Keratinocyte (primary cell): ENCODE measurements around the gene PTGDS. TPM values are rescaled to one million over a fixed set of nuclear protein-coding genes. Genes with fewer than 3 reads are reported as not detected.

Experiments
- DNase-seq: peaks from one replicate; pipeline ENCODE4 v3.0.0-alpha.2; 2011; ENCODE audit warnings: low read depth, missing footprints, low spot score
- FAIRE-seq: peaks from 2 replicates; lab custom pipeline; 2011; peaks lifted over from hg19 to GRCh38; lab: Jason Lieb, UNC
- H2AFZ ChIP-seq: 2 replicates; pipeline ENCODE4 v1.6.0; 2012; ENCODE audit warnings: low read length, control low read depth, inconsistent platforms; ENCODE audit not compliant: control insufficient read depth
- H3K27ac ChIP-seq: 2 replicates; pipeline ENCODE4 v1.5.1; 2011; ENCODE audit warnings: low read length; ENCODE audit not compliant: control insufficient read depth, insufficient read depth
- H3K27me3 ChIP-seq: 3 replicates; pipeline ENCODE4 v1.6.0; 2011; ENCODE audit warnings: low read length; ENCODE audit not compliant: control insufficient read depth, insufficient read depth; ENCODE audit errors: extremely low read depth
- H3K36me3 ChIP-seq, 2 experiments: 2 replicates in 1 of 2; 3 replicates in 1 of 2; pipeline ENCODE4 v1.5.1; 2011; ENCODE audit warnings: low read length in 2 of 2, mild to moderate bottlenecking in 1 of 2; ENCODE audit not compliant: control insufficient read depth in 2 of 2, insufficient read depth in 2 of 2; ENCODE audit errors: extremely low read depth in 1 of 2
- H3K4me1 ChIP-seq: 3 replicates; pipeline ENCODE4 v1.5.1; 2011; ENCODE audit warnings: low read length; ENCODE audit not compliant: control insufficient read depth, insufficient read depth; ENCODE audit errors: extremely low read depth
- H3K4me2 ChIP-seq: 3 replicates; pipeline ENCODE4 v1.6.0; 2011; ENCODE audit warnings: low read depth, low read length; ENCODE audit not compliant: control insufficient read depth, insufficient read depth; ENCODE audit errors: extremely low read depth
- H3K4me3 ChIP-seq, 3 experiments: fragments of 200-600 bp in 1 of 3; sonication (generic) in 1 of 3; 2 replicates in 2 of 3; 3 replicates in 1 of 3; pipeline ENCODE4 v1.5.1; 2011 to 2016; ENCODE audit warnings: low read length in 3 of 3, mild to moderate bottlenecking in 3 of 3, control low read depth in 2 of 3, inconsistent platforms in 1 of 3, low read depth in 1 of 3, mixed read lengths in 1 of 3, mixed run types in 1 of 3, moderate library complexity in 1 of 3; ENCODE audit not compliant: control insufficient read depth in 2 of 3, insufficient read depth in 2 of 3; ENCODE audit errors: extremely low read depth in 1 of 3
- H3K79me2 ChIP-seq: 2 replicates; pipeline ENCODE4 v1.6.0; 2012; ENCODE audit warnings: low read length; ENCODE audit not compliant: control insufficient read depth, insufficient read depth
- H3K9ac ChIP-seq: 3 replicates; pipeline ENCODE4 v1.6.0; 2011; ENCODE audit warnings: low read length; ENCODE audit not compliant: control insufficient read depth, insufficient read depth; ENCODE audit errors: extremely low read depth
- H3K9me1 ChIP-seq: 3 replicates; pipeline ENCODE4 v1.6.0; 2011; ENCODE audit warnings: low read length; ENCODE audit not compliant: control insufficient read depth, insufficient read depth; ENCODE audit errors: extremely low read depth
- H3K9me3 ChIP-seq: 2 replicates; pipeline ENCODE4 v1.5.1; 2012; ENCODE audit warnings: low read depth, low read length; ENCODE audit not compliant: control insufficient read depth
- H4K20me1 ChIP-seq: 3 replicates; pipeline ENCODE4 v1.6.0; 2011; ENCODE audit warnings: low read length; ENCODE audit not compliant: control insufficient read depth, insufficient read depth; ENCODE audit errors: extremely low read depth
- CTCF ChIP-seq, 3 experiments: IDR thresholded peaks in 1 of 3; conservative IDR thresholded peaks in 1 of 3; optimal IDR thresholded peaks in 1 of 3; 2 replicates in 2 of 3; 3 replicates in 1 of 3; pipeline versions ENCODE3 to v1.5.1; 2011; ENCODE audit warnings: low read length in 3 of 3, mild to moderate bottlenecking in 3 of 3, moderate library complexity in 2 of 3, control low read depth in 1 of 3, inconsistent platforms in 1 of 3; ENCODE audit not compliant: insufficient read depth in 2 of 3; ENCODE audit errors: extremely low read depth in 1 of 3
- EZH2 ChIP-seq: IDR thresholded peaks from one replicate; pipeline ENCODE4 v1.6.1; 2012; ENCODE audit warnings: inconsistent platforms, mild to moderate bottlenecking, low read length, moderate library complexity
- dilution Hi-C: fragments of 300-500 bp; cut with MboI; formaldehyde crosslinking; loops from one replicate; pipeline ENCODE4 v1.7.0; 2020; ENCODE audit warnings: low sequenced_read_pairs; ENCODE audit not compliant: extremely low pct_ligation_motif_present
- polyA plus RNA-seq, 5 experiments: library from polyadenylated mRNA; depleted of rRNA in 3 of 5; stranded (reverse) in 3 of 5; stranded (forward) in 1 of 5; unstranded in 1 of 5; fragments of >200 nt; gene quantifications; 1 replicate in 1 of 5; 2 replicates in 3 of 5; 3 replicates in 1 of 5; pipeline versions ENCODE4 v1.2.1 to v1.2.3, GENCODE V29; 2011 to 2012; ENCODE audit warnings: missing spikeins in 2 of 5, low read depth in 1 of 5, low replicate concordance in 1 of 5

PTGDS gene
- polyA plus RNA-seq, 1 donor (not counting 4 experiments of a cell fraction or from before 2014, with no cell fraction given), result not detected

- no peak for FAIRE-seq
- Histone ChIP-seq H3K79me2 (no peaks in the 10 kb centered on the region), H4K20me1 (no peaks in the 10 kb centered on the region), H3K4me2 (no peak overlapping the region), H3K4me1 (peaks cover 7% of the 10 kb centered on the region), H2AFZ (no peak overlapping the region), H3K9me3 (no peaks in the 10 kb centered on the region), H3K27me3 (peaks cover 15% of the 10 kb centered on the region), H3K4me3 (no peak overlapping the region), H3K9ac (no peak overlapping the region), H3K36me3 (no peaks in the 10 kb centered on the region), H3K27ac (no peak overlapping the region), H3K9me1 (no peaks in the 10 kb centered on the region)
- DNase-seq, result no peak
- dilution Hi-C loops, result no loop called here
- TF ChIP-seq CTCF (optimal IDR thresholded peaks at IDR 0.05 in 1 of 3, IDR thresholded peaks at IDR 0.05 in 1 of 3, conservative IDR thresholded peaks at IDR 0.05 in 1 of 3; ENCODE audit: extremely low read depth in 1 of 3, insufficient read depth in 2 of 3, low read length in 3 of 3), result no peak
- no peak for TF ChIP-seq EZH2
These were observed 49.5 kb downstream of the PTGDS start for GRCh38 chr9:137026828-137027227.

- Histone ChIP-seq H4K20me1 (no peaks in the 10 kb centered on the region), H2AFZ (no peak within 1 kb of the TSS), H3K4me2 (peak within 1 kb of the TSS; percentile 81), H3K9me1 (no peaks in the 10 kb centered on the region), H3K79me2 (no peaks in the 10 kb centered on the region), H3K36me3 (no peaks in the 10 kb centered on the region), H3K4me3 (peak within 1 kb of the TSS; percentile 22 to 46 (median 39)), H3K27ac (no peak within 1 kb of the TSS), H3K4me1 (peaks cover 7% of the 10 kb centered on the region), H3K9me3 (no peaks in the 10 kb centered on the region), H3K27me3 (peaks cover 15% of the 10 kb centered on the region), H3K9ac (no peak within 1 kb of the TSS)
- dilution Hi-C loops, result no loop called here
- FAIRE-seq (no peak), DNase-seq (no peak)
- TF ChIP-seq CTCF (optimal IDR thresholded peaks at IDR 0.05 in 1 of 3, IDR thresholded peaks at IDR 0.05 in 1 of 3, conservative IDR thresholded peaks at IDR 0.05 in 1 of 3; ENCODE audit: extremely low read depth in 1 of 3, insufficient read depth in 2 of 3, low read length in 3 of 3), result no peak
- no peak for TF ChIP-seq EZH2
These were observed 50.3 kb downstream of the PTGDS start, which contains the start of gene ABCA2 for GRCh38 chr9:137027369-137028262. Gene ABCA2, minus strand, starts transcription at chr9:137028237. Its CDS starts 97 bp downstream, at chr9:137028140.
